Muscle of arm (tissue), 12 donors: ENCODE data around the gene MARF1. TPM values are rescaled to one million over a fixed set of nuclear protein-coding genes. Genes with fewer than 3 reads are reported as not detected.
"Not testable (repeated sequence)": the region's sequence is repeated elsewhere in the genome, so short reads cannot be mapped to it uniquely, and the experiment has no call there.

ENCODE experiments used
- DNase-seq: peaks from one replicate; pipeline ENCODE4 v3.0.0-alpha.2; 2013
- polyA plus RNA-seq, 12 donors: library from polyadenylated mRNA; unstranded; fragments of 120-200 nt; gene quantifications; one replicate each; pipeline ENCODE4 v1.2.1, GENCODE V29; 2013; ENCODE audit not compliant: insufficient read length in 12 of 12

Gene MARF1
- polyA plus RNA-seq, 12 donors: 29.0 to 58.9 (median 38.2) TPM; not detected in 1

DNA sequence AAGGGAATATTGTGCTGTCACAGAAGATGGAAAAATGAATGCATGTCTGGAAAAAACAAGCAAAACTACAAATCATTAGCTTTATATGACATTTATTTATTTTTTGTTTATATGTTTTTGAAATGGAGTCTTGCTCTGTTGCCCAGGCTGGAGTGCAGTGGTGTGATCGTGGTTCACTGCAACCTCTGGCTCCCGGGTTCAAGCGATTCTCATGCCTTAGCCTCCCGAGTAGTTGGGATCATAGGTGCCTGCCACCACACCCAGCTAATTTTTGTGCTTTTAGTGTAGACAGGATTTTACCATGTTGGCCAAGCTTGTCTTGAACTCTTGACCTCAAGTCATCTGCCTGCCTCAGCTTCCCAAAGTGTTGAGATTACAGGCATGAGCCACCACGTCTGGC, 15.6 kb upstream of the MARF1 start:
- no peak for DNase-seq

DNA sequence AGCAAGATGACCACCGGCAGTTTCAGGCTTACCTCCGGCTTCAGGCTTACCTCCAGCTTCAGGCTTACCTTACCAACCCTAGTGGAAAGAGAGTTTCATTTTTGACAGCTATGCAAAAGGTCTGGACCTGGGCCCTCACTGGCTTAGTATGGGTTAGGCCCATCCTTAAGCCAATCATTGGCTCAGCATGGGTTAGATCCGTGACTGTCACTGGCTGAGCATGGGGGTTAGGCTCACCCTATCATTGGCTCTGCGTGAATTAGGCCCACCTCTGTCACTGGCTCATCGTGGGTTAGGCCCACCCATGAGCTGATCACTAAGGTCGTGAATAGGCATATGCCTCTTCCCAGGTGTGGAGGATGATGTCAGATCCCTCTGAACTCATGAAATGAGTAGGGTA, 15.2 kb upstream of the MARF1 start:
- DNase-seq: no peak

DNA sequence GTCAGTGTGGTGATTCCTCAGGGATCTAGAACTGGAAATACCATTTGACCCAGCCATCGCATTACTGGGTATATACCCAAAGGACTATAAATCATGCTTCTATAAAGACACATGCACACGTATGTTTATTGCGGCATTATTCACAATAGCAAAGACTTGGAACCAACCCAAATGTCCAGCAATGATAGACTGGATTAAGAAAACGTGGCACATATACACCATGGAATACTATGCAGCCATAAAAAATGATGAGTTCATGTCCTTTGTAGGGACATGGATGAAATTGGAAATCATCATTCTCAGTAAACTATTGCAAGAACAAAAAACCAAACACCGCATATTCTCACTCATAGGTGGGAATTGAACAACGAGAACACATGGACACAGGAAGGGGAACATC, 12.6 kb upstream of the MARF1 start:
- not testable (repeated sequence) for DNase-seq

DNA sequence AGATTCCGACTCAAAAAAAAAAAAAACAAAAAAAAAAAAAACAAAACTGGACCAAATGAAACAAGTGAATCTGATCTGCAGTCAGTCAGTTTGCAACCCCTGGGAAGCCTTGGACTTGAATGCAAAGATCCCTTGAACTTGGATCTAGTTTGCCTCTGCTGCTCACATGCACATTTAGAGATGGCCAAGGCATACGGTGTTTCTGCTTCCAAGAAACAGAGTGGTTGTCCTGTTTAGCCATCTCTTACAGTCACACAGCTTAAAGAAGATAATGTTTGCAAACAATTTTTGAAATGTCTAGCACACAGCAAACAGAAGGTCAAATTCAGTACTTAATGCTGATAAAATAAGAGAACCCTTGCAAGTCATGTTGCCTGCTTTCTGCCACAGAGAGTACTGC, 11.6 kb upstream of the MARF1 start:
- no peak for DNase-seq

DNA sequence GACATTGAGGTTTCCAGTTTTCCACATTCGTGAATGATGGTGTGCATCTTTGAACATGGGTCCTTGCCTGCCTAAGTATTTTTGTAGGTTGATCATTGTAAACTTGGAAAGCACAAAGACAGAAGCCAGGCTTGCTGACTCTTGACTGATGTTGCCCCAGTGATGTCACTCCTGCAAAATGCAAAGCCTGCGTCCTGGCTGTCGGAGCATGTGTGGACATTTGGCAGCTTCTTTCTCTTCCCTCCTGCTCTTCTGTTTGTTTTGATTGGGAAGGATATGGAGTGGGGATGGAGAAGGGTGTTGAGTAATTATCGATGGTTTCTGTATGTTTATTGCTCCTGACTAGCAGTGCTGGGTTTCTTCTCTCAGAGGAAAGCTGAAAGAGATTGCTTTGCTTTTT, 10.3 kb upstream of the MARF1 start:
- DNase-seq: no peak

DNA sequence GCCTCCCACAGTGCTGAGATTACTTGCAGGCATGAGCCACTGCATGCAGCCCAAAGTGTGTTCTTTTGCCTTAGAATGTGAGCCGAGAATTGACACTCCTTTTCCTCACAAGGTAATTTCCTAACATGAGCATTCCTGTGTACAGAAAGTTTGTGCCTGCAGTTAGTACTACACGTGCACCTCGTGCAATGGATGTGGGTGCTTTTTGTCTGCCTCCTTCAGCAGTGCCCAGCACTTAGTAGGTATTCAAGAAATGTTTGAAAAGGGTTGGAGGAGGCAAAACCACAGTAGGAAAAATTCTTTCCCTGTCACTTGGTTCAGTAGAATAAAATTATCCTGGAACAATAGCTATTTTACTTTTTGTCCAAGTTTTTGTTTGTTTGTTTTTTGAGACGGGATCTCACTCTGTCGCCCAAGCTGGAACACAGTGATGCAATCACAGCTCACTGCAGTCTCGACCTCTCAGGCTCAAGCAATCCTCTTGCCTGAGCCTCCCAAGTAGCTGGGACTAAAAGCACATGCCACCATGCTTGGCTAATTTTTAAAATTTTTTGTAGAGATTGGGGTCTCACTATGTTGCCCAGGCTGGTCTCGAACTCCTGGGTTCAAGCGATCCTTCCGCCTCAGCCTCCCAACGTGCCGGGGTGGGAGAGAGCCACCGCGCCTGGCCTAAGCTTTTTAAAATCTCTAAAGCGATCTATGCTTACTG, 9.5 kb upstream of the MARF1 start:
- no peak for DNase-seq

DNA sequence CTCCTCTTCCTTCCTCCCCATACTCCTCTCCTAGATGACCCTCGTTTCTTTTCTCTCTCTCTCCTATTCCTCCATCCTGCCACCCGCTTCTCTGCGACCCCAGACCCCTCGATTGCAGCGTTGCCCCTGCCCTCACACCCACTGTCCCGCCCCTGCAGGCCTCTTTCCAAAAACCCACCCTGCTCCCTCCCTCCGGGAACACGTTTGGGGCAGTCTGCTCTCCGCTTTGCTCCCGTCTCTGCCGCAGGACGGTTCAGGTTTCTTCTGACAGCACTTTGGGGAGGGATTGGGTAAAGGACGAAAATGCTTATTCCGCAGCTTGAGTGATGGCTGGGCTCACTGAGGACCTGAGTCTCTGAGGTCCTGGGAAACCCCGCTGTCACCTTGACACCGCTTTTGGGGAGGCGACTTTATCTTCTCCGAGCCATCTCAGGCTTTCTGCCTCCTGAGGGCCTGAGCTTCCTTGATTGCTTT, 7.8 kb upstream of the MARF1 start:
- peak; percentile 38 for DNase-seq

DNA sequence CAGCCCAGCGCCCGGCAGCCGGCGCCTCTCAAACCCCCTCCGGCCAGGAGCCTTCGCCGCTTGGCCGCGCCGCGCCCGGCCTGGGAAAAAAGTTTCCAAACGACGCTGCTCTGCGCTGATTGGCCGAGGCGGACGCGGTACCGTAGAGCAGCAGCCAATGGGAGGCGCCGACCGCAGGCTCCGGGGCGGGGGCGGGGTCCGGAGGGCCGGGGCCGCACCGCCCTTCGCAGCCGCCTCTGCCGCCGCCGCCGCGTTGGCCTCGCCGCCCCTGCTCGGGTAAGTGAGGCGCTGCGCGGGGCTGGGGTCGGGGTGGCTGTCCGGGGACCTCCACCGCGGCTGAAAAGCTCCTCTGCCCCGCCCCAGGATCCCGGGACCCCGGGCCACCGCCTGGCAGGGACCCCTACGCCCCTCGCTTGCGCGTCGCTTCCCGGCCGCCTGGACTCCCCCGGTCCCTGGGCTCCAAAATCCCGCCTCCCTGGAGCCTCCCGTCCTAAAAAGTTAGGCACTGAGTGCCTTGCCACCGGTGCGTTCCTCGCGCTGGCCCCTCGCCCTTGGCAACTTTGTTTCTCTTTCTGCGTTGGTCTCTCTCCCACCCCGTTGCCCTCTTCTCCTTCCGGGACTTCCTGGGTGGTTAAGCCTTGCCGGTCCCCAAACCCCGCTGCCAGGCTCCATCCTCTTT, 7.2 kb upstream of the MARF1 start, which contains the start of gene NDE1:
Gene NDE1 (plus strand): TSS at position 227 of the 679 bp plus-strand sequence. CDS start 14,534 bp downstream, outside the sequence.
- DNase-seq: peak; percentile 90

DNA sequence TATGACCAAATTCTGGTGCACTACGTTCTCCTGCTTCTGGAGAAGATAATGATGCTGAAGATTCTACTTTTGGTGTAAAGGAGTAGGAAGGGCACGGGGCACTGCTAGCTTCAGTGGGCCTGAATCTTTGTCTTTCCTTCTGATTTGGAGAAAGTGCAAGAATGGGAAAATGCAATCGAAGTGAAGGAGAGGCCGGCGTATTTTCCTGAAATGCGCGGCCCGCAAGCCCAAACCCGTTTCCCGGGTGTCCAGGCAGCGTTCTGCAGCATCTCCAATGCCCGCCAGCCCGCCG, 6.7 kb upstream of the MARF1 start:
- DNase-seq: no peak

DNA sequence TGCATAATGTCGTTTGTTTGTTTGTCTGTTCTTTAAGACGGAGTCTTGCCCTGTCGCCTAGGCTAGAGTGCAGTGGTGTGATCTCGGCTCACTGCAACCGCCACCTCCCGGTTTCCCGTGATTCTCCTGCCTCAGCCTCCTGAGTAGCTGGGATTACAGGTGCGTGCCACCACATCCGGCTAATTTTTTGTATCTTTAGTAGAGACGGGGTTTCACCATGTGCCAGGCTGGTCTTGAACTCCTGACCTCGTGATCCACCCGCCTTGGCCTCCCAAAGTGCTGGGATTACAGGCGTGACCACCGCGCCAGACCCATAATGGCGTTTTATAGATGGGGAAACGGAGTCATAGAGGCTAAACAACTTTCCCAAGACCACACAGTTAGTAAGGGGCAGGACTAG, 6.4 kb upstream of the MARF1 start:
- not testable (repeated sequence) for DNase-seq

DNA sequence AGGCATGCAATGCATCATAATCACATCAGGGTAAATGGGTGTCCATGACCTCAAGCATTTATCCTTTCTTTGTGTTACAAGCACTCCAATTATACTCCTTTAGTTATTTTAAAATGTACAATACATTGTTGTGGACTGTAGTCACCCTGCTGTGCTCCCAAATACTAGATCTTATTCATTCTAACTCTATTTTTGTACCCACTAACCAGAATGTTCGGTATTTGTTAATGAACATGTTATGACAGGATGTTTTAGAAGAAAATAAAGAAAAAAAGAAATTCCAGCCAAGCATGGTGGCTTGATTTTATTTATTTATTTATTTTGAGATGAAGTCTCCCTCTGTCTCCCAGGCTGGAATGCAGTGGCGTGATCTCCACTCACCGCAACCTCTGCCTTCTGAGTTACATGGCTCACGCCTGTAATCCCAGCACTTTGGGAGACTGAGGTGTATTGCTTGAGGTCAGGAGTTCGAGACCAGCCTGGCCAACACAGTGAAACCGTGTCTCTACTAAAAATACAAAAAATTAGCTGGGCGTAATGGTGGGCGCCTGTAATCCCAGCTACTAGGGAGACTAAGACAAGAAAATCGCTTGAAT, 5.3 kb upstream of the MARF1 start:
- no peak for DNase-seq

DNA sequence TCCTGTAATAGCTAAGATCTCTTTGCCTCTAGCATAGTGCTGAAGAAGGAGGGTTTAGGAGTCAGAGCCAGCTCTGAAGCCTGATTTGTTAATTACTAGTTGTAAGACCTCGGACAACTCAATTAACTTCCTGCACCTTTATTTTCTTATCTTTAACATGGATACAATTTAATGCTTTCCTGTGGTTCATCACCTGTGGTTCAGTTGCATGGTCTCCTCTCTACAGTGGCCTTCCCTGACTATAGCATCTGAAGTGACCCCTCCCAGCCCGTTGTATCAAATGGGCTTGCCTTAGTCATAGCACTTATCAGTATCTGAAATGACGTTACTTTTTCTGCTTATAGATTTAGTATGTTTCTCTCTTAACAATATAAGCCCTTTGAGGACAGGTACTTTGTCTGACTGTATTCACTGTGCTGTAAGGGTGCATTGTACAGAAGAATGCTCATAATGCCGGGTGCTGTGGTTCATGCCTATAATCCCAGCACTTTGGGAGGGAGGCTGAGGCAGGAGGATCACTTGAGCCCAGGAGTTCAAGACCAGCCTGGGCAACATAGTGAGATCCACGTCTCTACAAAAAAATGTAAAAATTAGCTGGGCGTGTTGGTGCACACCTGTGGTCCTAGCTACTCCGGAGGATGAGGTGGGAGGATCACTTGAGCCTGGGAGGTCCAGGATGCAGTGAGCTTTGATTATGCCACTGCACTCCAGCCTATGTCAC, 4.5 kb upstream of the MARF1 start:
- DNase-seq: no peak

DNA sequence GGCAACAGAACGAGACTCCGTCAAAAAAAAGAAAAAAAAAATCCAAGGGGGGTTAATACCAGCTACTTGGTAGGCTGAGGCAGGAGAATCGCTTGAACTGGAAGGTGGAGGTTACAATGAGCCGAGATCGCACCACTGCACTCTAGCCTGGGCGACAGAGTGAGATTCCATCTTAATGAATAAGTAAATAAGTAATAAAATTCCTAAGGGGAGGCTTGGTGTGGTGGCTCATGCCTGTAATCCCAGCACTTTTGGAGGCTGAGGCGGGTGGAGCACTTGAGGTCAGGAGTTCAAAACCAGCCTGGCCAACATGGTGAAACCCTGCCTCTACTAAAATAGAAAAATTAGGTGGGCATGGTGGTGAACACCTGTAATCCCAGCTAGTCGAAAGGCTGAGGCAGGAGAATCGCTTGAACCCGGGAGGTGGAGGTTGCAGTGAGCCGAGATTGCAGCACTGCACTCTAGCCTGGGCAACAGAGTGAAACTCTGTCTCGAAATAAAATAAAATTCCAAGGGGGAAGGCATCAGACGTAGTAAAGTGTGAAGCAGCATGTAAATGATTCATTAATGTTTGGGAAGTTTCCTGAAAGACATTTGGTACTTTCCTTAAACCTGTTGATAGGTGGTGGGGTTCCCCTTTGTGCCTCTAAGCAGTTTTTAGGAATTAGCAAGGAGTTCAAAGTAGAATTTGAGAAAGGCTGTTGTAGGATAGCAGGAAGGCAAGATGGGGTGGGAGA, 3.8 kb upstream of the MARF1 start:
- not testable (repeated sequence) for DNase-seq

DNA sequence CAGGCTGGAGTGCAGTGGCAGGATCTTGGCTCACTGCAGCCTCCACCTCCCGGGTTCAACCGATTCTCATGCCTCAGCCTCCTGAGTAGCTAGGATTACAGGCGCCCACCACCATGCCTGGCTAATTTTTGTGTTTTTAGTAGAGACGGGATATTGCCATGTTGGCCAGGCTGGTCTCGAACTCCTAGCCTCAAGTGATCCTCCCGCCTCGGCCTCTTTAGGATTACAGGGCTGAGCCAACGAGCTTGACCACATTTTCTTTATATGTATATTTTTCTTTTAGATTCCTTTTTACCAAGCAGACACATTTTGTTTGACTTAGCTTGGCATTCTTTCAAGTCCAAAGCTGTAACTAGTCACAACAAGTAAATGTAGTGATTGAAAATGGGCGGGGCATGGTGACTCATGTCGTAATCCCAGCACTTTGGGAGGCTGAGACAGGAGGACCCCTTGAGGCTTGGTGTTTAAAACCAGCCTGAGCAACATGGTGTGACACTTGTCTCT, 2.1 kb upstream of the MARF1 start:
- not testable (repeated sequence) for DNase-seq

DNA sequence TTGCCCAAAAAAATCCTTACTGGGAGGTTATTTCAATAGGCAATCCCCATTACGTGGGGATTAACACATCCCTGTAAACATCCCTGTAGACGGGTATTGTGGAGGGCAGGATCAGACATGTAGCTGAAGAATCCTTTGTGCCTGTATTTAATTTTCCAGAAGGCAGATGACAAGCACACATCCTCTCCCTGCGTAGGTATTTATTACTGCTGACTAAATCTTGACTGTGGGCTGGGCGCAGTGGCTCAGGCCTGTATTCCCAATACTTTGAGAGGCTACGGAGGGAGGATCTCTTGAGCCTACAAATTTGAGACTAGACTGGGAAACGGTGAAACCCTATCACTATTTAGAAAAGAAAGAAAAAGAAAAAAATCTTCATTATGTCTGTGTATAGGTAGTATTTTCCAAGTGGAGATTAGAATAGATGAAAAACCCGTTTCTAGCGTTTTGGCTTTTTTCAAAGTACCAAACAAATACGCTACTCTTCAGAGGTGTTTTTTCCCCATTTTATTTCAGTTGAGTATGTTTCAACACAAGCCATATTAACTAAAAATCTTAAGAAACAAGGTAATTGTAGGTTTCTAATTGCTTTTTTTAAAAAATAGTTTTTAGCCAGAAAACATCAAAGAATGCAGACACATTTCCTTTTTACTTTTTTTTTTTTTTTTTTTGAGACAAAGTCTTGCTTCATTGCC, 1.5 kb upstream of the MARF1 start:
- DNase-seq: no peak

DNA sequence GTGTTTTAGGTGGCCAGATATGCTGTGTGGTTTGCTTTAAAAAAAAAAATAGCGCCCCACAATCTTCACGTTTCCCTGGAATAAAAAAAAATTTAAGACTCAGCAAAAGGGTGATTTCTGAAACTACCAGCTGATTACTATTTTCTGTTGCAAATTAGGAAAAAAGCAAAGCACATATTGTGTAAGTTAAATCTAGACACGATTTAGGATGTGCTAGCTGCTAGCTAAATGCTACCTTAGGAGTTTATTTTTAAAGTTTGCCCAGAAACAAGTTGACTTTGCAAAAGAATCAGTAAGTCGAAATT, 944 bp upstream of the MARF1 start:
- DNase-seq: no peak

DNA sequence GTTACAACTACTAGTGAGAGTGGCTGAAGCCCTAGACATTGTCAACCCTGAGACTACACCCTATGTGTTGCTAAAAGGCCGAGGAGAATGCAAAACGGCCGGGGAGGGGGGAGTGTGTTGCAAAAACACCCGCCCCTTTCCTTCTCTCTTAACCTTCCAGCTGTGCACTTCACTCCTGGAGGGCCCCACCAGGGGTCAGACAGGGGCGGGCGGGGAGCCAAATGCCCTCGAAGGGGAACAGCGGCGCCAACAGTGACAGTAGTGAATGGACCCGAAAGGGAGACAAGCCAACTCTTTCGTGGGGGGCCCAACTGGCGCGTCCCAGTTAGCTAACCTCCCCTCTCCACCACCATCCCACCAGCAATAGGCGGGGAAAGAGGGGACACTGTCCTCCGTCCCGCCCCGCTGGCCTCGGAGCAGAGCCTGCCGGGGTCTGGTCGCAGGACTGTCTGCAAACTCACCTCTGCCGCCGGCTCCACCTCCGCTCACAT, 352 bp downstream of the MARF1 start:
- DNase-seq: no peak

DNA sequence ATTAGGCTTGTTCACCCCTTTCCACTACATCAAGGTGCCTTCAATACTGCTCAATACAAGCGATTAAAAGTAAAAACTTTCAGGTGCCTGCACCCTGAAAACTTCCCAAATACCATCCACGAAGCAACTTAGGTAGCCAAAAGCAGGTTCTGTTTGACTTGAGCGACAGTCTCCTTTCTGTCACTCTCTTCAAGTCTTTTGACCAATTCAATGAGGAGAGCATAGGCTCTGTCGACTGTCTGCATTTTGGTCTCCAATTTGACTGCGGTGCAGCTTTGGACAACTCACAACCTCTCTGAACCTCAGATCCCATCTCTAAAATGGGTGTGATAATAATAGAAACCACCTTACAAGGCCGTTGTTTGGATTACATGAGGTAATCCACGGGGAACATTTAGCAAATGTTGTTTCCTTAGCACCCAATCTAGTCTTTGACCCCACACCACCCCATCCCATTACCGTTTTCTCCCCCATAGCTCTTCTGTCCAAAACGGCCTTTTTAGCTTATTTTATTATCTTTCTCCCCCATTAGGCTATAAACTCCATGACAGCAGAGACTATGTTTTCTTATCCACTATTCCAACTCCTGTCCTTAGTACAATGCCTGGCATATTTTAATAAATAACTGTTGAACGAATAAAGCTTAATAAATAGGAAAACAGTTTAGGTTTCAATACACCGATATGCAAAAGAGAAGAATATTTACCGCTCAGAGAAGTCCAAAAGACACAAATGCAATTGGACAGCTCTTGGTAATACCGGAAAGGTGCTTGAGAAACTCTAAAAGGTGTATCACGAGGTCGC, 999 bp downstream of the MARF1 start:
- DNase-seq: no peak

DNA sequence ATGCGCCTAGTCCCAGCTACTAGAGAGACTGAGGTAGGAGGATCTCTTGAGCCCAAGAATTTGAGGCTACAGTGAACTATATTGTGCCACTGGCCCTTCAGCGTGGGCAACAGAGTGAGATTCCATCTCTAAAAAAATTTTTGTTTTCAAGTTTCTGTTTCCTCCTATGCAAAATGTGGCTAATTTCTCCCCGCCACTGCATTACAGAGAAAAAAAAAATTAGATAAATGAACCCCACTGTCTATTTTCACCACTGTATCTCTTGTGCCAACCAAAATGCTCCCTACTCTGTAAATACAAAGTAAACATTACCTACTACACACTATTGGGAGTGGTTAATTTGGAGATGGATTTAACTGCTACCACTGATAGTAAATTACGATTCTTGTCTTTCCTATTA, 2.0 kb downstream of the MARF1 start:
- DNase-seq: no peak

DNA sequence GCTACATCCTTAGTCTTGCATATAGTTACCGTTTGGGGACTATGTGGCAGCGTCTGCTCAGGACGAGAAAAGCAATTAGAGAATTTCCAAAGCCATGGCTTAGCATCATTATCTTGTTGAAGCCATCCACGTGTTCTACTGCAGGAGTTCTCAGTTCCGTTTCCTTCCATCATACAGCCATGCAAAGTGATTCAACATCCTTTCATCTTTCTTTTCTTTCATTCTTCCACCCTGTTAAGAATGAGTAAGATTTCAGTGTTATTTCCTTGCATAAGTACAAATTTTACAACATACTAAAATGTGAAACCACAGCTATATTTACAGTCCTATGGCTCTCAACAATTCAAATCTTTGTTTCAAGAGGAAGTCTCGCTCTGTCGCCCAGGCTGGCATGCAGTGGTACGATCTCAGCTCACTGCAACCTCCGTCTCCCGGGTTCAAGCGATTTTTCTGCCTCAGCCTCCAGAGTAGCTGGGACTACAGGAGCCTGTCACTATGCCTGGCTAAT, 3.8 kb downstream of the MARF1 start:
- no peak for DNase-seq
